ENCODE measurements around the gene CDH11. TPM values are rescaled to one million over a fixed set of nuclear protein-coding genes. Genes with fewer than 3 reads are reported as not detected.

CDH11 gene
- total and polyA plus RNA-seq, 2 of the 4 experiments (the other 2 are of a cell fraction): 266 to 601 TPM

DNA sequence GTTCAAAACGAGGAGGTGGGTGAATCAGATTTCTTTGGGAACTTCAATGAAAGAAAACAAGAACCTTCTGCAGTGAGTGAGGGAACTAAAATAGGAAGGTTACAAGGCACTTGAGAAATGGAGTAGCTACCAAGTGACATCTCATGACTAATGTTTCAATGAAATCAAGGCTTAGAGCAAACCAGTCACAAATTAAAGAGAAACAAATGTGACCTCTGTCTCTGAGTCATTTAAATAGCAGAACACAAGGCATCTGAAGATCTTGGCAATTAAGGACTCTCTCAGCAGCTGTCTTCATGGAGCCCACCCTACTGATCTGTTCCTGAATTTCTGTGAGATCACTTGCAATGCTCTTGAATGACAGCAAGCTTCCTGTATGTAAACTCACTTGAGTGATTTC lies 109.5 kb downstream of the CDH11 start:
- no TSS peak for BruUV-seq (replicated peaks)
- dilution Hi-C loops (cut with HindIII; ENCODE audit: low sequenced_read_pairs, unreplicated experiment) (no loop called here), in situ Hi-C loops (cut with MboI; ENCODE audit: low sequenced_read_pairs) (no loop called here), intact Hi-C loops (cut with micrococcal nuclease) (no loop called here)
- Histone ChIP-seq H3K18ac (ENCODE audit: low read depth, low read length) (no peak overlapping the region), H4K91ac (ENCODE audit: insufficient read depth, low read depth, low read length) (no peak overlapping the region), H2AK9ac (replicated peaks; ENCODE audit: low read depth, low read length, poor library complexity) (no peak overlapping the region), H3K23ac (ENCODE audit: low read depth, low read length) (no peak overlapping the region), H3K4me1 (ENCODE audit: control insufficient read depth, insufficient read depth, low read length) (peaks cover 14% of the 10 kb centered on the region), H2AK5ac (ENCODE audit: low read depth, low read length) (no peak overlapping the region), H2AFZ (replicated peaks; ENCODE audit: low read length, poor library complexity) (no peak overlapping the region), H3K9me1 (ENCODE audit: insufficient read depth, low read length) (peaks cover 10% of the 10 kb centered on the region), H3K4me2 (ENCODE audit: low read depth, low read length) (peak overlapping the region; percentile 67; the same call in 1 of the 2 replicates), H2BK5ac (ENCODE audit: low read depth, low read length, poor library complexity, severe bottlenecking) (no peak overlapping the region), H3K4me3 (ENCODE audit: insufficient read depth, low read depth, low read length) (no peak overlapping the region), H4K20me1 (ENCODE audit: insufficient read depth, low read length) (peaks cover 15% of the 10 kb centered on the region; the same call in 1 of the 2 replicates), H3K56ac (ENCODE audit: extremely low read depth, insufficient read depth, low read length) (no peak overlapping the region), H4K5ac (ENCODE audit: low read depth, low read length) (no peak overlapping the region), H2BK120ac (ENCODE audit: low read depth, low read length) (no peak overlapping the region), H3K27me3 (ENCODE audit: control insufficient read depth, insufficient read depth, low read length) (no peaks in the 10 kb centered on the region), H3K9ac (ENCODE audit: low read depth, low read length) (no peak overlapping the region), H3K27ac (ENCODE audit: insufficient read depth, low read length) (no peak overlapping the region), H3K79me1 (ENCODE audit: low read depth in 1 of 2, low read length in 2 of 2) (peaks cover 30 to 49% of the 10 kb centered on the region in 2 experiments), H3K9me3 (ENCODE audit: control insufficient read depth, insufficient read depth, low read length) (no peaks in the 10 kb centered on the region), H3K4ac (ENCODE audit: low read depth, low read length) (no peak overlapping the region), H3K36me3 (ENCODE audit: control insufficient read depth, insufficient read depth, low read length) (peaks cover 9% of the 10 kb centered on the region), H4K8ac (ENCODE audit: low read depth in 2 of 2, low read length in 2 of 2) (no peak overlapping the region), H3K14ac (replicated peaks; ENCODE audit: low read depth, low read length) (no peak overlapping the region), H2BK15ac (ENCODE audit: low read depth, low read length) (no peak overlapping the region), H2BK20ac (ENCODE audit: low read depth, low read length) (no peak overlapping the region)
- DNase-seq (peak; percentile 83), ATAC-seq (ENCODE audit: low read depth) (peak; percentile 64)
- ChIA-PET CTCF (interaction anchor here (0.8 to 1.7 kb wide), 3 partner anchors 9 to 29 kb away, joined by 3 to 5 read pairs (median 3); no protein-coding TSS in a partner anchor), POLR2A (ENCODE audit: unreplicated experiment) (no interaction called here)
- no CpG with 5 or more reads among the region's 1 CpG for WGBS, 2 experiments (ENCODE audit: extremely low coverage in 2 of 2, insufficient read length in 1 of 2)
- TF ChIP-seq CEBPB (IDR thresholded peaks at IDR 0.05; ENCODE audit: low read depth, low read length) (peak; percentile 18; the same call in 1 of the 2 replicates), RAD21 (IDR thresholded peaks at IDR 0.05; ENCODE audit: low read length) (no peak), FOS (IDR thresholded peaks at IDR 0.05; ENCODE audit: low read depth, low read length) (0 out of 2 replicates have a peak, but pooled peaks have one; percentile 35)
- TF ChIP-seq, protein P1, sequence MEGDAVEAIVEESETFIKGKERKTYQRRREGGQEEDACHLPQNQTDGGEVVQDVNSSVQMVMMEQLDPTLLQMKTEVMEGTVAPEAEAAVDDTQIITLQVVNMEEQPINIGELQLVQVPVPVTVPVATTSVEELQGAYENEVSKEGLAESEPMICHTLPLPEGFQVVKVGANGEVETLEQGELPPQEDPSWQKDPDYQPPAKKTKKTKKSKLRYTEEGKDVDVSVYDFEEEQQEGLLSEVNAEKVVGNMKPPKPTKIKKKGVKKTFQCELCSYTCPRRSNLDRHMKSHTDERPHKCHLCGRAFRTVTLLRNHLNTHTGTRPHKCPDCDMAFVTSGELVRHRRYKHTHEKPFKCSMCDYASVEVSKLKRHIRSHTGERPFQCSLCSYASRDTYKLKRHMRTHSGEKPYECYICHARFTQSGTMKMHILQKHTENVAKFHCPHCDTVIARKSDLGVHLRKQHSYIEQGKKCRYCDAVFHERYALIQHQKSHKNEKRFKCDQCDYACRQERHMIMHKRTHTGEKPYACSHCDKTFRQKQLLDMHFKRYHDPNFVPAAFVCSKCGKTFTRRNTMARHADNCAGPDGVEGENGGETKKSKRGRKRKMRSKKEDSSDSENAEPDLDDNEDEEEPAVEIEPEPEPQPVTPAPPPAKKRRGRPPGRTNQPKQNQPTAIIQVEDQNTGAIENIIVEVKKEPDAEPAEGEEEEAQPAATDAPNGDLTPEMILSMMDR (conservative IDR thresholded peaks at IDR 0.05; ENCODE audit: low read depth, low read length): no peak
